ENCODE data around the gene SCN4A.
"Not testable (repeated sequence)": the region's sequence is repeated elsewhere in the genome, so short reads cannot be mapped to it uniquely, and the experiment has no call there.

Gene SCN4A

DNA sequence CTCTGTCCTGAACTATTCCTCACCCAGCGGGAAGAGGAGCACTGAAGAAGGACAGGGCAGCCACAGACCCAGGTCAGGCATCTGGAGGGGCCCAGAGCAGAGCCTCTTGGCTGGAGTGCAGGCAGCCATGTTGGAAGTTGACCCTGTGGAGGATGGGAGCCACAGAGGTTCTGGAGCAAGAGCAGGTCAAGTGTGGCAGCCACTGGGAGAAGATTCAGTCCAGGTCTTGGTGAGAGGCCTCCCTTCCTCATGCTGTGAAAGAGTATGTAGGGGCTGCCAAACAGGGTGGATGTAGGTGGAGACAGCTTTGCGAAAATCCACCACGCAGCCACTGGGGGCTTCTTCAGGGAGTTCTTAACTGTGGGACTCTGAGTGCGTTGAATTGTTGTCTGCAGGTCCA is 40.0 kb downstream of the SCN4A start:
- no peak for DNase-seq

DNA sequence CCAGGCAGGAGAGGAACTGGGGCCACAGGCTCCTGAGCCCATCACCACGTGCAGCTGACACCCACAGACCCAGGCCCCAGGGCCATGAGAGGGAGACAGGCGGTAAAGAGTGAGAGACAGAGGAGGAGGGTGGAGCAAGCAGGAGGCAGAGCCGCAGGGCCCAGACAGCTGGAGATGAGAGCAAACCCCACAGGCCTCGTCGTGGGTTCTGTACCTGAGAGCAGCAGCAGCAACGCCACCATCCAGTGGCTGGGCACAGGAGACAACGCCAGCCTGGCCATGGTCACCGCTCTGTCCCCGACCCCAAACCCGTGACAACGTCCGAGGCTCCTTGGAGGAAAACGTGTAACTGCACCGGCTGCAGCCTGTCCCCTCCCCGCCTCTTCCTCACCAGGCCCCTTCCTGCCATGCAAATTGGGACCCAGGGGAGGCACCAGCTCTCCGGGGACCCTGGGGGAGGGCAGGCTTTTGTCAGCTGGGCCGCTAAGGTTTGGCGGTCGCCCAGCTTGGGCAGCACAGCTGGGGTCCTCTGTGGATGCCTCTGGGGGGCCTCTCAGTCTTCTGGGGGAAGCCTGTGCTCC is 40.6 kb downstream of the SCN4A start, which contains the start of gene CD79B:
TSS of gene CD79B (minus strand) at position 351 of the 581 bp plus-strand sequence. CDS start at position 281, 70 bp downstream.
- peak; percentile 15 to 46 for DNase-seq

- peak; percentile 48 to 58 for DNase-seq
Measured at GRCh38 chr17:63930951-63931575, 41.7 kb downstream of the SCN4A start.

- no peak for DNase-seq
Measured at GRCh38 chr17:63929860-63930766, 42.6 kb downstream of the SCN4A start.

DNA sequence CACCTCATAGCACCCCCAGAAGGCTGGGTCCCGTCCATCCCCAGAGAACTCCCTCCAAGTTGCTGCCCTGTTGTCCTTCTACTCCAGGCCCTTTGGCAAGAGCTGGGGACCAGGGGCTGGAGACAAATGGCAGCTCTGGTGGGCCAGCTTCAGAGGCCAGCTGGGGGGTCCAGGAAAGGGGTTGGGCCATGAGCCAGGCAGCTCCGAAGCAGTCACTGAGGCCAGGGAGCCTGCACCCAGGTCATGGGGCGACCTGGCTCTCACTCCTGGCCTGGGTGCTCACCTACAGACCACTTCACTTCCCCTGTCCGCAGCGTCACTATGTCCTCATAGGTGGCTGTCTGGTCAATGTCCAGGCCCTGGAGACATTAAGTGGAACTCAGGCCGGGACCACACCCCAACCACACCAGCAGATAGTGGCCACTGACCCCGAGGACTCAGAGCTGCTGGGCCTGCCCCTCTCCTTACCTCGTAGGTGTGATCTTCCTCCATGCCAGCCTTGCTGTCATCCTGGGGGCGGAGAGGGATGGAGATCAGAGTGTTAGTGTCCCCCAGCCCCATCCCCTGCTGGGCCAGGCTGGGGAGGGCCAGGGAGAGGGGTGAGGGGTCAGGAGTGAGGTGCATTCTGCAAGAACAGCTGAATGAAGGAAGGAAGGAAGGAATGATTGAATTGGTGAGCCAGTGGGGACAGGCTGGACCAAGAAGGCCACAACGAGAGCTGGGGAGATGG is 43.6 kb downstream of the SCN4A start:
- DNase-seq = no peak

DNA sequence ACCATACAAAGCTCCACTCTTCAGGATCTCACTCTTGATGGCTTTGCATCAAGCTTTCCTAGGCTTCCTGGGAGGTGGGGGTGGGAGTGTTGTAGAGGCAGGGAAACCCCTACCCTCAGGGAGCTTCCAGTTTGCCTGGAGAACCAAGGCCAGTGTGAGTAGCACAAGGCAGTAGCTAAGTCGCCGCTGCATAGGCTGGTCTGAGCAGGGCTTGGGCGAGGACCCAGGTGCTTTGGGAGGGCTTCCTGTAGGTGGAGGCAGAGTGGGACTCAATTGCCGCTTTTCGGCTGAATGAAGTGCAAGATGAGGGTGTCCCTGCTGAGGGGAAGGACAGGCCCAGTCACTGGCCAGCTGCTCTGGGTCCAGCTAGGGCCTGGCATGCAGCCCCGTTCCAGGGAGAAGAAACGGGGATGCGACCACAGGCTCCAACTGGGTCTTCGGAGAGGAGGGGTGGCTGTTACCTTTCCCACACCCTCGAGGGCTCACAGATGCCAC is 44.5 kb downstream of the SCN4A start:
- no peak for DNase-seq

DNA sequence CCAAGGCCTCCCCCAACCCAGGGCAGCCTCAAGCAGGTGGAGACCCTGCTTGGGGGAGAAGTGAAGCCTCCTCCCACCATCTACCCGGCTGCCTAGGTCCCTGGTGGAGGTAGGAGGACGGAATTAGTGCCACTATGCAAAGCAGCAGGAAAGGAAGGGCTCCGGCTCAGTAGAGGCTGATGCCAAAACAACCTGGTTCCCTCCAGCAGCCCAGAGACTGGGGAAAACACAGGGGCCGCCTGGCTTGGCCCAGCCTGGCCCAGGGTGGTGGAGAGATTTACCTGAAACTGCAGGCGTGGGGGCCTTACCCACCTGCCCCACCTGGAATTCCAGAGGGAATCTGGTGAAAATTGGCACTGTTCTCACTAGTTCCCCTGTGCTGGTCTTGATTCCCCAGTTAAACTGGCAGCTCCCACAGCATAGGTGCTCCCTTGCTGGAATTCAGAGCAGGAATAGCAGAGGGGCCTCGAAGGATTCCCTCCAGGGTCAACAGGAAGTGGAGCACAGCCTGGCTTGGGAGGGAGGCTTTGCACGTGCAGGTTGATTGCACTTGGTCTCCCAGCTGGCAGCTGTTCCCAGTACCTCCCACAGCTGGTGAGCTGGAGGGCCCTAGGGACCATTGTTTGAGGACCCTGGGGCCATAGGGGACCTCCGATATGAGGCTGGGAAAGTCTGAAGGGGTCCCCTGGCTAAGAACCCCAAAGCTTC is 45.1 kb downstream of the SCN4A start:
- DNase-seq = no peak

DNA sequence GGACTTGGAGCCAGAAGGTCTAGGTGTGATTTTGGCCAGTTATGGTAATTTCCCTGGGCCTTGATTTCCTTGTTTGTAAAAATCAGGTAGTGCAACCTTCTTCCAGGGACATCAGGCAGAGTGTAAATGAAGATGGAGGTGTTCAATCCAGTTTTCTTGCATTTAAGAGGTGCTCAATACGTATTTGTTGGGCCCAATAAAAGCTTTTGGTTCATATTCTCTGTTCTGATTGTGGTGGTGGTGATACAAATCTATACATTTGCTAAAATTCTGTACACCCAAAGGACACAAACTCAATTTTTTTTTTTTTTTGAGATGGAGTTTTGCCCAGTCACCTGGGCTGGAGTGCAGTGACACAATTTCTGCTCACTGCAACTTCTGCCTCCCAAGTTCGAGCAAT is 46.6 kb downstream of the SCN4A start:
- no peak for DNase-seq

- no peak for DNase-seq
Measured at GRCh38 chr17:63925615-63926014, 47.1 kb downstream of the SCN4A start.

- DNase-seq = not testable (repeated sequence)
Measured at GRCh38 chr17:63922402-63922801, 50.3 kb downstream of the SCN4A start.

DNA sequence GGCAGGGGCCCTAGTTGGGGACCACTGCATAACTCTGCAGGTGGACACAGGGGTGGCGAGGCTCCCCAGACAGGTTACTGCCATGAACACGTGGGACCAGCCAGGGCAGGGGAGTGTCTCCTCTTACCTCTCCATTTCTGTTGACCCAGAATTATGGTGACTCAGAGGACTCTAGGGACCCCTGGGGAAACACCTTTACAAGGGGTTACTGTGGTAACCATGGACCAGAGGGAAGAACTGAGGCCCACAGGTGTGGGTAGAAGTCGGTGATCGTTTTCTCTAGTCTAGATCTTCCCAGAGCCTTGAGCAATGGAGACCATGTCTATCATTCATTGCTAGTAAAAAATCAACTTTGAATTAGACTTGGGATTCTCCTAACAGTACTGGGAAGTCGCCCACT is 51.9 kb downstream of the SCN4A start:
- DNase-seq = not testable (repeated sequence)

DNA sequence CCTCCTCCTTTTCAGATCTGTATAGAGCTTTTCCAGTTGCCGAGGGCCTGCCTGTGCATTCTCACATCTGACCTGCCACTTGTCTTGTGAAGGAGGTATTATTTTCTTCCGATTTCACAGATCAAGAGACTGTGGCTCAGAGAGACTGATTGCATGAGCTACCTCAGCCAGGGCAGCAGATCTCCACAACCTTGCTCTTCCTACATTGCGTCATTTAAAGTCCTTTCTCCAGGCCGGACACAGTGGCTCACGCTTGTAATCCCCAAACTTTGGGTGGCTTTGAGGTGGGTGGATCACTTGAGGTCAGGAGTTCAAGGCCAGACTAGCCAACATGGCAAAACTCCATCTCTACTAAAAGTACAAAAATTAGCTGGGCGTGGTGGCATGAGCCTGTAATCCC is 52.7 kb downstream of the SCN4A start:
- not testable (repeated sequence) for DNase-seq

GRCh38 chr17:63919311-63919723 is 53.4 kb downstream of the SCN4A start:
- peak; percentile 75 to 80 for DNase-seq

GRCh38 chr17:63918789-63919305 is 53.9 kb downstream of the SCN4A start, which contains the start of gene GH1:
TSS of gene GH1 (minus strand) at chr17:63918839. CDS start at chr17:63918776, 63 bp downstream.
- DNase-seq = not testable (repeated sequence)

- no peak for DNase-seq
Measured at GRCh38 chr17:63918305-63918704, 54.4 kb downstream of the SCN4A start.

DNA sequence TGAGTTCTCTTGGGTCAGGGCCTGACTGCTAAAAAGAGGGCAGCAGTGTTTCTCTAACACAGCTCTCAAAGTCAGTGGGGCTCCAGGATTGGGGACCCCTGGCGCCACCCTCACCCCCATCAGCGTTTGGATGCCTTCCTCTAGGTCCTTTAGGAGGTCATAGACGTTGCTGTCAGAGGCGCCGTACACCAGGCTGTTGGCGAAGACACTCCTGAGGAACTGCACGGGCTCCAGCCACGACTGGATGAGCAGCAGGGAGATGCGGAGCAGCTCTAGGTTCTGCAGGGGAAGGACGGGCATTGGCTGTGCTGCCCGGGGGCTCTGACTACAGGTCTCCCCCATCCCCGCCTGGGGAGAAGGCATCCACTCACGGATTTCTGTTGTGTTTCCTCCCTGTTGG is 55.1 kb downstream of the SCN4A start:
- no peak for DNase-seq

- not testable (repeated sequence) for DNase-seq
Measured at GRCh38 chr17:63917206-63917605, 55.5 kb downstream of the SCN4A start.

DNA sequence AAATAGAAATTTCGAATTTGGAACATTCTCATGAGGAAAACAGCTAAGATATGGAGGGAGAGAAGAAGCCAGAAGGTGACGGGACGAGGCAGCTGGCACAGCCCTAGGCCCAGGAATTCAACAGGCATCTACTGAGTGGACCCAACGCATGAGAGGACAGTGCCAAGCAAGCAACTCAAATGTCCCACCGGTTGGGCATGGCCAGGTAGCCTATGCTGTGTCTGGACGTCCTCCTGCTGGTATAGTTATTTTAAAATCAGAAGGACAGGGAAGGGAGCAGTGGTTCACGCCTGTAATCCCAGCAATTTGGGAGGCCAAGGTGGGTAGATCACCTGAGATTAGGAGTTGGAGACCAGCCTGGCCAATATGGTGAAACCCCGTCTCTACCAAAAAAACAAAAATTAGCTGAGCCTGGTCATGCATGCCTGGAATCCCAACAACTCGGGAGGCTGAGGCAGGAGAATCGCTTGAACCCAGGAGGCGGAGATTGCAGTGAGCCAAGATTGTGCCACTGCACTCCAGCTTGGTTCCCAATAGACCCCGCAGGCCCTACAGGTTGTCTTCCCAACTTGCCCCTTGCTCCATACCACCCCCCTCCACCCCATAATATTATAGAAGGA is 56.0 kb downstream of the SCN4A start:
- no peak for DNase-seq

DNA sequence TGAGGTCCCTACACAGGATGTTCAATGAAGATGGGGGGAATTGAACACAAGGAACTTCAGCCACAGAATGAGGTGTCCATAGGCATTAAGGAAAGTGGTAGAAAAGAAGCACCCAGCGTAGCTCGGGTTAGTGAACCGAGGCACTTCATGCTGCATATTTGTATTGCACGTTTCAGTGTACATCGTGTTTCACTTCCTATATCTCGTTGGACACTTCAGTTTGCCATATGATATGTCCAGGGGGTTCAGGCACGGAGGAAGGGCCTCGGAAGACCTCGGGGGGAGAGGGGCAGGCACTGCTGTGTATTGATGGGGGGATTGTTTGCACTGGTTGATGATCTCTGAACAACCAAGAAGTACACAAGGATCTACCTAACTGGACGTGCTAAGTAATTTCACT is 57.0 kb downstream of the SCN4A start:
- not testable (repeated sequence) for DNase-seq

- DNase-seq = no peak
Measured at GRCh38 chr17:63914471-63914870, 58.2 kb downstream of the SCN4A start.

GRCh38 chr17:63911657-63912100 is 61.0 kb downstream of the SCN4A start:
- DNase-seq = peak; percentile 30 to 47
